GM12892 (cell line): ENCODE data around the gene ZNF235.

Source experiments
- DNase-seq: peaks from one replicate; pipeline ENCODE4 v3.0.0; 2011; ENCODE audit not compliant: insufficient read length
- FAIRE-seq: peaks from 2 replicates; lab custom pipeline; 2011; peaks lifted over from hg19 to GRCh38; lab: Jason Lieb, UNC
- POLR2A ChIP-seq: IDR thresholded peaks from 2 replicates; pipeline ENCODE4 v1.6.1; 2011; ENCODE audit warnings: low read depth, low read length, control low read depth
- POLR2AphosphoS5 ChIP-seq: IDR thresholded peaks from 2 replicates; pipeline ENCODE4 v1.6.1; 2011; ENCODE audit warnings: low read depth, low read length, control low read depth
- TAF1 ChIP-seq: IDR thresholded peaks from 2 replicates; pipeline ENCODE4 v1.6.1; 2011; ENCODE audit warnings: low read depth, mild to moderate bottlenecking, control low read depth, low read length, borderline replicate concordance

Gene ZNF235

DNA sequence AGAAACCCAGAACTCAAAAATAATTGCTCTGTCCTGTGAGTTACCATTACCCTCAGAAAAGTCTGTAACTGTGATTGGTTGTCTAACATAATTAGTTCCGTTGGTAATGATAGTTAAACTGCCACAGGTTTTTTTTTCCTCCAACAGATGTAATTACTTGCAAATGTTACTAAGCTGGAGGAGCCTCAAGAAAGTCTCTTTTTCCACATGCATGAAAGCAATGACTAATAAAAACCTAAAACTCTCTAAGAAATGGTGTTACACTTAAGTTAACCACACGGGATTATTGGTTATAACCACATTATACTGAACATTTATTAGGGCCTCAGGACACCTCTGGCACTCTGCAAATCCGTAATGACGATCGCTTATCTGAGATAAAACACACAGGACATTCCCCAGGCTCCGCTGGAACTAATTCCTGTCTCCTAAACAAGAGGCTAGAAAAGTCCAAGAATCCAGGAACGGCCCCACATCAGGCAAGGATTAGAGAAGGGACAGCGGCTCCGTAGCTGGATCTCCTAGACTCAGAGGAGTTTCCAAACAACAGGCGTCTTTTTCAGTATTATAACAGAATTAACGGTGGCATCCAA is 753 bp downstream of the ZNF235 start:
- TF ChIP-seq TAF1 (no peak), POLR2A (no peak), POLR2AphosphoS5 (no peak)
- FAIRE-seq (peak; percentile 33), DNase-seq (no peak)

DNA sequence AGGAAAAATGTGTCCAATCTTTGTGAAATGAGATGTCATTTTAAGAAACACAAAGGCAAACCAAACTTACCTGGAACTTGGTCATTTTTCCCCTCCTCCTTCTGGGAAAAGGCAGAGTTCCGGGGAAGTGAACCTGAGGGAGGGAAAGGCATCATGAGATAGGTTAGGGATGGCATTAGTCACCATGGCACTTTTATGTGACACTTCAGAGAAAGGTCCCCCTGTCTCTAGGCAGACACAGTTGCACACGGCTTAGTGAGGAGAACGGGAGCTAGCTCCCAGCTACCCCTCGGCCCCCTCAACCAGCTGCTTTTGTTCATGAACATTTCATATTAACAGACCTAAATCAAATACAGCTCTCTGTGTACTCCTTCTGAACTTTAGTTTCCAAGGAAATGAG is 1.5 kb downstream of the ZNF235 start:
- TF ChIP-seq POLR2AphosphoS5 (no peak), TAF1 (no peak), POLR2A (no peak)
- FAIRE-seq (no peak), DNase-seq (no peak)

DNA sequence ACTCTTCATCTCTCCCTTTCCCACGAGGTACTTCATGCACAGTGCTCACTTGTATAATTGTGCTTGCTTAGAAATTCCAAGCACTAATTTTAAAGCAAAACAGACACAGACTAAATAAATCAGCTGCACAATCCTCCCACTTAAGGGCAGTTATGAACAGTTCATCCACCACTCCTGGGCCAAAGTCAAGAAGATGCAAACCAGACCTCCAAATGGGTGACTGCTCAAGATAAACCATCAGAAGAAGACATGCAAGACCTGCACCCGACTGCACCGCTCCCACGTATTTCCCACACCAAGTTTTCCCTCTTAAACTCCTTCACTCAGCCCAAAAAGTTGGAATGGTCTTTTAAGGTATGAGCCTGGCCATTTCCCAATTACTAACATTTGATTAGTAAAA is 19.9 kb downstream of the ZNF235 start:
- TF ChIP-seq POLR2A (no peak), POLR2AphosphoS5 (no peak), TAF1 (no peak)
- DNase-seq = no peak
- FAIRE-seq = no peak

DNA sequence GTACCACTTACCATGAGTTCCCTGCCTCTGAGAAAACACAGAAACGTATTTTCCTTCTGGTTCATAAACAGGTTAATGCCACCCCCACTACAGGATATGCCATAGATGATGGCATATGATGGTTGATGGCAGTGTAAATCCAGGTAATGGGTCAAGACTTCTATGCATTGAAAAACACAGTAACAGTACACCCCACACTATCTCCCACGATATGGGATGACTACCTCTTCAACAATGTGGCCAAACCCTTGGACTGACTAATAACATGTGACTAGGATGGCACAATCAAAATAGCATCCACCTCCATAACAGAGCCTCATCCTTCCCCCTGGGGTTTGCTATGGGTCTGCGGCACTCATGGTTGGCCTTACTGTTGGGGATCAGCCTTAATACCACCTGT is 22.0 kb downstream of the ZNF235 start:
- no peak for DNase-seq
- TF ChIP-seq TAF1 (no peak), POLR2AphosphoS5 (no peak), POLR2A (no peak)

DNA sequence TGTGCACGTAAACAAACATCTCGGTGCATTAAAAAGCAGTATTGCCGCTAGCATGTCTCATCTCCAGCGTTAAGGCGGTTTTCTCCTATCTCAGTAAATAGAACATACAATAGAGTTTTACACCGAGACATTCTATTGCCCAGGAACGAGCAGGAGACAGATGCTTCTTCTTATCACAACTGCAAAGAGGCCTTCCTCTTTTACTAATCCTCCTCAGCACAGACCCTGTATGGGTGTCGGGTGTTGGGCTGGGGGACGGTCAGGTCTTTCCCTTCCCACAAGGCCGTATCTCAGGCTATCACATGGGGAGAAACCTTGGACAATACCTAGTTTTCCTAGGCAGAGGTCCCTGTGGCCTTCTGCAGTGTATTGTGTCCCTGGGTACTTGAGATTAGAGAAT is 23.9 kb downstream of the ZNF235 start:
- DNase-seq (no peak), FAIRE-seq (no peak)
- TF ChIP-seq TAF1 (no peak), POLR2A (no peak), POLR2AphosphoS5 (no peak)

More for the DNA sequence above, 22.0 kb downstream of the ZNF235 start:
- FAIRE-seq = no peak

DNA sequence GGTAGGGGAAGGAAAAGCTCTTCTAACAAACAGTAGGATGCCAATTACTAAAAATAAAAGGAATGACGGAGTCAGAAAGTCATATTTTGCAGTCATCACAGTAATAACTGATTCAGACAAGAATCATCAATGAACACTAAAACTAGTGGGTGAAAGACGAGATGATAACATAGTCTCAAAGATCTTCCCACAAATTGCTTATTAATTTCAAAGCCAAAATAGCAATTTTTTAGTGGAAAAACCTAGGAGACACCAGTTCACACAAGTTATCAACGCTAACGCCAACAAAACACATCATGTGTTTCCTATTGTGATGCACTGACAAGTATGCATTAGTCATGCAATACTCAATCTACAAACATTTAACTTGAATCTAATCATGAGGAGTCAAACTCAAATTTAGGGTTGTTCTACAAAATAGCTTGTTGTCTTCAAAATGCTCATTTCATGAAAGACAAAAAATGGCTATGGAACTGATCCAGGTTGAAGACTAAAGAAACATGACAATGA is 26.6 kb downstream of the ZNF235 start:
- no peak for FAIRE-seq
- no peak for DNase-seq

DNA sequence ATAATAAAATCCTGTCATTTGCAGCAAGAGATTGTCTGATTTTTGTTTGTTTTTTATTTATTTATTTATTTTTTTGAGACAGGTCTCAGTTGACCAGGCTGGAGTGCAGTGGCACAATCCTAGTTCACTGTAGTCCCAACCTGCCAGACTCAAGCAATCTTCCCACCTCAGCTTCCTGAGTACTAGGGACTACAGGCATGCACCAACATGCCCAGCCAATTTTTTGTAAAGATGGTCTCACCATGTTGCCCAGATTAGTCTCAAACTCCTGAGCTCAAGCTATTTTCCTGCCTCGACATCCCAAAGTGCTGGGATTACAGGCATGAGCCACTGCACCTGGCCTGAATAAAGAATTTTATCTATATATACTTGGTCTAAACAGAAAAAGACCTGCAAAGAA is 27.5 kb downstream of the ZNF235 start:
- DNase-seq = no peak
- no peak for FAIRE-seq
- TF ChIP-seq POLR2A (no peak), TAF1 (no peak), POLR2AphosphoS5 (no peak)

More for the DNA sequence above, 26.6 kb downstream of the ZNF235 start:
- TF ChIP-seq POLR2A (no peak), POLR2AphosphoS5 (no peak), TAF1 (no peak)

DNA sequence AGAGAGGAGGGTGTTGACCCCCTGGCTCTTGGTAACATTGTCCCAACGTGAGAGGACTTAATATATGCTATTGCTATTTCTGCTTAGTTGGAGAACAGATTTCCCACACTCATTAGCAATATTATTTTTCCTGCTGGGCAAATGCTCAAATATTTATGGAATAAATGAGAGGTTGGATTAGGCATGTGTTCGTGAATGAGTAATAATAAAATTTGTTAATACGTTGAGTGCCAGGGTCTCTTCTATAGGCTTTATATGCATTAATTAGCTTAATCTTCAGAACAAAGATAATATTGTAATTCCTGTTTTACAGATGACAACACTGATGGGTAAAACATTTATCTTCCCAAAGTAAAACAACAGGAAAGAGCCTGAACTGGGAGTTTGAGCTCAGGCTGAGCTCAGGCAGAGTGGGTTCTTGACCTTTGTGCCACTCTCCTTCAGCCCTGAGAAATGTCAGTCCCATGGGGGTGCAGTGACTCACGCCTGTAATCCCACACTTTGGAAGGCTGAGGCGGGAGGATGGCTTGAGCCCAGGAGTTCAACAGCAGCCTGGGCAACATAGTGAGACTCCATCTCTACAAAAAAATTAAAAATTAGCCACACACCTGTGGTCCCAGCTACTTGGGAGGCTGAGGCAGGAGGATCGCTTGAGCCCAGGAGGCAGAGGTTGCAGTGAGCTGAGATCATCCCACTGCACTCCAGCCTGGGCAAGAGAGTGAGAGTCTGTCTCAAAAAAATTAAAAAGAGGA is 44.0 kb downstream of the ZNF235 start:
- FAIRE-seq = no peak

DNA sequence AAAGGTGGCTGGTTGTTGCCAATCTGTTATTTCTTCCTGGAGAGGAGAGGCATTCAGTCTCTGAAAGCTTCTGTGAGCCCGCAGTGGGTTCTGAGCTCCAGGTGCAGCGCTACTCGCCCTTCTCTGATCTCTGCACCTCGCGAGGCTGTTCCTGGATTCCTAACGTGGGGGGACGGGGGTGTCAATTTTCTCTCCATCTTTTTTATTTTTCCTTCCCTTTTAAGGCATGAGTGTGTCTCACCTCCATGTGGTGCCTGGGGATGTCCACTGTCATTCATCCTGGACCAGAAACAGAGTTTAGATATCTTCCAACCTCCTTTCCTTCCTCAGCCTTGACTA is 44.5 kb downstream of the ZNF235 start:
- TF ChIP-seq TAF1 = no peak
- no peak for DNase-seq
- no peak for FAIRE-seq

More for the DNA sequence above, 44.0 kb downstream of the ZNF235 start:
- no peak for DNase-seq
- TF ChIP-seq POLR2A (no peak), TAF1 (no peak), POLR2AphosphoS5 (no peak)

DNA sequence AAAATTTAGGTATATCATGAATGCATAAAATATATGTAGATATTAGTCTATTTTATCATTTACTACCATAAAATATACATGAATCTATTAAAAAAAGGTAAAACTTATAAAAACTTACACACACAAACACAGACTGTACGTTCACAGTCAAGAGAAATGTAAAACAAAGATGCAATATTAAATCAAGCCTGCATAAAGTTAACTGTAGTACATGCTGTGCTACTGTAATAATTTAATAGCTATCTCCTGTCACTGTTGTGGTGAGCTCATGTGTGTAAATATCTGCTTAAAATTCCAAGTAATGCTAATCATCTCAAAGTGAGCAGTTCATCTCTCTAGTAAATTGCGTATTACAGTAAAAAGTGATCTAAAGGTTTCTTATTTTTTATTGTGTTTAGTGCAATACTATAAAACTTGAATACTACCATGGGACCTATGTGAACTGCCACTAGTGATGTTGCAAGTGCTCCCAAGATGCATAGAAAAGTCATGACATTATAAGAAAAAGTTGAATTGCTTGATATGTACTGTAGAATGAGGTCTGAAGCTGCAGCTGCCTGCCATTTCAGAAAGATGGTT is 45.9 kb downstream of the ZNF235 start:
- DNase-seq (no peak), FAIRE-seq (no peak)
- TF ChIP-seq POLR2A = no peak
- no peak for TF ChIP-seq POLR2AphosphoS5

DNA sequence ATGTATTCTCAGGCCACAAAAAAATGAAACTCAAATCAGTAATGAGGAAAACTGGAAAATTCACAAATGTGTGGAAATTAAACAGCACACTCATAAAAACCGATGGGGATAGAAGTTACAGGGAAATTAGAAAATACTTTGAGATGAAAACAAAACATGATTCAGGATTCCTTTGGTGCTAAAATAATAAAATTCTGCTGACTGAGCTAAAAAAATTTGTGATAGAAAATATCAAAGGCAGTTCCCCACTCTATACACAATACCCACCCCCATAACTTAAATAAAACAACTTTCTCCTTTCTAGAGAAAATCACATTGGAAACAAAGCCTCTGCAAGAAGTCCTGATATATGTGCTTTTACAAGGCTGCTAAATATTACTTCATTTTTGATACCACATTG is 46.7 kb downstream of the ZNF235 start:
- TF ChIP-seq POLR2A (no peak), TAF1 (no peak)
- DNase-seq = no peak
- FAIRE-seq = no peak
